GM21529 (cell line): ENCODE results near the gene RRP7A.
"Not testable (repeated sequence)": the region's sequence is repeated elsewhere in the genome, so short reads cannot be mapped to it uniquely, and the experiment has no call there.

Experiments
- ATAC-seq: cut with Tn5 transposase; IDR thresholded peaks from one replicate; pipeline ENCODE4 v1.9.1; 2021; ENCODE audit not compliant: unreplicated experiment

RRP7A gene, protein sequence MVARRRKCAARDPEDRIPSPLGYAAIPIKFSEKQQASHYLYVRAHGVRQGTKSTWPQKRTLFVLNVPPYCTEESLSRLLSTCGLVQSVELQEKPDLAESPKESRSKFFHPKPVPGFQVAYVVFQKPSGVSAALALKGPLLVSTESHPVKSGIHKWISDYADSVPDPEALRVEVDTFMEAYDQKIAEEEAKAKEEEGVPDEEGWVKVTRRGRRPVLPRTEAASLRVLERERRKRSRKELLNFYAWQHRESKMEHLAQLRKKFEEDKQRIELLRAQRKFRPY

DNA sequence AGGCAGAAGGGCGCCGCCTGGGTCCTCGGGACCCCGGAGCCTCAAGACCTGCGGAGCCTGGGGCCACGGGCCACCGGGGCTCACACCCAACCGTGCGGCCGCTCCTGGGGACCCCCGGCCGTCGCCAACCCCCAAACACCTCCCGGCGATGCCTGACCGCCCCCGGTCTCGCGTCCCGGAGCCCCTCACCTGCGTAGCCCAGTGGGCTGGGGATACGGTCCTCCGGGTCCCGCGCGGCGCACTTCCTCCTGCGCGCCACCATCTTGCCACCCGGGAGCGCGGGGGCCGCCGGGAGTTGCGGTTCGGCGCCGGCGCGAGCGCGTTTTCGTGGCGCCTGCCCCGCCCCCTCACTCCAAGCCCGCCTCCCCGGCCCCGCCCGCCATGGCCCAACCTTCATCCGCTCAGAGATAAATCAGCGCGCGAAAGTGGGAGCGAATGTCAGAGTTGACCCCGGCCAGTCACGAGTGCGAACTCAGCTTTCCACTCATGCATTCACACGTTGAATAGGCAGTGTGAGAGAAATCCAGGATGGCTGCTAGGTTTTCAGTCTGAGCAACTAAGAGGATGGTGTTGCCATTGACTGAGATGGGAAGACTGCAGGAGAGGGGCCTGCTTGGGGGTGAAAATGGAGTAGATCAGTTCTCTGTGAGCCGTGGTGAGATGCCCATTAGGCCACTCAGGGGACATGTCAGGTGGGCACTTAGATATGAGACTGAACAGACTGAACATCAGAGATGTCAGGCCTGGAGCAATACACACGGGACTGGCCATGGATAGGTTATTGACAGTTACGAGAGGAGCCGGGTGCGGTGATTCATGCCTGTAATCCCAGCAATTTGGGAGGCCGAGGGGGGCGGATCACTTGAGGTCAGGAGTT lies at the start of gene RRP7A:
Gene RRP7A (minus strand): TSS at position 272 of the 877 bp plus-strand sequence. CDS start 10 bp downstream, at position 262.
- ATAC-seq: peak; percentile 66

- not testable (repeated sequence) for ATAC-seq
Measured at GRCh38 chr22:42567950-42568349, 48.4 kb upstream of the RRP7A start.

DNA sequence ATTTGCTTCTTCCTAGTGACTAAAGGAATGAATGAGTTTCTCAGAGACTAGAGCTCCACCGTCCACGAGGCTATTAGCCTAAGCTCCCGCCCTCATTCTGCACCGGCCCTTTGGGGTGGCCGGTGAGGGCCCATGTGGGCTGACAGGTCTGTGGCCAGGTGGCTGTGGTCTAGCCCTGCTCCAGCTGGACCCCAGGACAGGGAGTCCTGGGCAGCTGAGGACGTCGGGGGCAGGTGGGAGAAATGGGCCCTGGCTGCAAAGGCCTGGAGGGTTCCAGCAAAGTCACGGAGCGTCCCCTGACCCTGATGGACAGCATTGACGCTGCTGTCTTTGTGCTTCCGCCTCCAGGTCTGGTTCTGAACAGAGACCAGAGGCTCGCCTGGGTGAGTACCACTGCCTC lies 46.4 kb upstream of the RRP7A start:
- no peak for ATAC-seq

GRCh38 chr22:42564699-42565098 lies 45.1 kb upstream of the RRP7A start:
- no peak for ATAC-seq

- not testable (repeated sequence) for ATAC-seq
Measured at GRCh38 chr22:42563943-42564342, 44.3 kb upstream of the RRP7A start.

DNA sequence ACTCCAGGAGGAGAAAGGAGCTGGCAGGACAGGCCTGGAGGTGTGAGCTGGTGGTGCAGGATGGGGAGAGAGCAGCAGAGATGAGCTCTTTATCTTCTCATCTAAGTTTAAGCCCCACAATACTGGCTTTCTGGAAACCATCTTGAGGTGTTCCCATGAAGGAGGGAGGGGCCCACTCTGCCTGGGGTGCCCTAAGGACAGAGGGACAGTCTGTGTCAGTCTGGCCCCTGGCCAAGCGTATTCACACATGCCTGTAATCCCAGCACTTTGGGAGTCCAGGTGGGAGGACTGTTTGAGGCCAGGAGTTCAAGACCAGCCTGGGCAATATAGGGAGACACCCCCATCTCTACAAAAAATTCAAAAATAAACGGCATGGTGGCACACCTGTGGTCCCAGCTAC lies 43.1 kb upstream of the RRP7A start:
- ATAC-seq: no peak

- ATAC-seq: no peak
Measured at GRCh38 chr22:42562279-42562678, 42.7 kb upstream of the RRP7A start.

GRCh38 chr22:42561856-42562255 lies 42.3 kb upstream of the RRP7A start:
- no peak for ATAC-seq

DNA sequence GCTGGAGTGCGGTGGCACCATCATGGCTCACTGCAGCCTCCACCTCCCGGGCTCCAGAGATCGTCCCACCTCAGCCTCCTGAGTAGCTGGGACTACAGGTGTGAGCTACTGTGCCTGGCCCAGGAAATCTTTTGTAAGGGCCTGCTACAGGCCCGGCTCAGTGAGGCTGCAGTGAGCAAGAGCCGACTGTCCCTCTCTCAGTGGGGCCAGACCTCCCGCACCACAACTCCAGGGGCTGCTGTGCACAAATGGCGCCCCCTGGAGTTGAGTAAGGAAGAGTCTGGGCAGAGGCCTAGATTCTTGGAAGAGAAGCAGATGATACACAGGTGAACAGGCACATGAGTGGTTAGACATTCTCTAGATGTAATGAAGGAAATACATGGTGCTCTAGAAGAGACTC lies 41.2 kb upstream of the RRP7A start:
- ATAC-seq: no peak

DNA sequence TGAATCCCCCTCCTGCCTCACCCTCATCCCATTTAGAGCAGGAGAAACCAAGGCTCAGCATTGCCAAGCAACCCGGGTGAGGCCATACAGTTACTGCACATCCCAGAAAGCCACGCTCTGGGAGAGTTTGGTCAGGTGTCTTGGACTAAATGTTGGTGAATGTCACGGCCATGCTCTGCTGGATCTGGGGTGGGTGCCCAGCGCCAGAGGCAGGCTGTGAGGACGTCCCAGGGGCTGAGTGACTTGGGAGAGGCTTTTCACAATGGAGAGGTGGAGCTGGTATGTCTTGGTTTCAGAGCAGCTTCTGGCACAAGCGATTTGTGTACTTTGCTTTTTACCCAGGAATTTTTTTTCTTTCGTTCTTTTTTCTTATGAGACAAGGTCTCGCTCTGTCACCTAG lies 40.8 kb upstream of the RRP7A start:
- no peak for ATAC-seq

- ATAC-seq: peak; percentile 71
Measured at GRCh38 chr22:42553475-42554361, 34.1 kb upstream of the RRP7A start, which contains the start of gene SERHL2. TSS of gene SERHL2 (plus strand) at chr22:42553956. CDS start at chr22:42554021, 65 bp downstream.

- ATAC-seq: not testable (repeated sequence)
Measured at GRCh38 chr22:42552294-42552647, 32.7 kb upstream of the RRP7A start.

DNA sequence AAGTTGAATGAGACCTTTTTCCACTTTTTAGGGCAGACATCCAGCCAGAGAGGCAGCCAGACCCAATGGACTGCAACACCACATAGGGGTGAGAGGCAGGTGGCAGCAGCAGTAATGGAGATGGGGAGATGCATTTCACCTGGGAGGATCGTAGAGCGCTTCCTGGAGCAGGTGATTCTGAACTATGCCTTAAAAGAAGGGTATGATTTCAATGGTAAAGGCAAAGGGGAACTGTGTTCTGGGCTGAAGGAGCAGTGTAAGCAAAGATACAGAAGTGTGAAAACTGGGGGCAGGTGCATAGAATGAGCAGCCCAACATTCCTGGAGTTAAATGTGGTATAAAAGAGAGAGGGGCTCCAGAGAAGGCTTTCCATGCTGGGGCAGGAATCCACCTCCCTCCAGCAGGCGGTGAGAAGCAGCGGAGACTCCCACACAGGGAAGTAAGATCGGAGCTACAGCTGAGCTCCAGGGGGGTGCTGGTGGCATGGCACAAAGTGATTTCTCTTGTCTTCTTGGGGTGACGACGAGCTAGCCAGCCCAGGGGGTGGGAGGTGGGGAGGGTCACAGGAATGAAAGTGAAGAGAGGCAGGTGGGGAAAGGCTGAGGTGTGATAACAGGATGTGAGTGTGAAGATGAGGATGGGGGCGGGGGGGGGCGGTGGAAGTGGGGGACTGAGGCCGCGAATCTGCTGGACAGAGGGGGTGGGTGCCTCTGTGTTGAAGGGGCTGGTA lies 29.9 kb upstream of the RRP7A start:
- ATAC-seq: no peak

GRCh38 chr22:42548597-42549330 lies 29.2 kb upstream of the RRP7A start:
- no peak for ATAC-seq

- ATAC-seq: not testable (repeated sequence)
Measured at GRCh38 chr22:42548126-42548525, 28.5 kb upstream of the RRP7A start.

DNA sequence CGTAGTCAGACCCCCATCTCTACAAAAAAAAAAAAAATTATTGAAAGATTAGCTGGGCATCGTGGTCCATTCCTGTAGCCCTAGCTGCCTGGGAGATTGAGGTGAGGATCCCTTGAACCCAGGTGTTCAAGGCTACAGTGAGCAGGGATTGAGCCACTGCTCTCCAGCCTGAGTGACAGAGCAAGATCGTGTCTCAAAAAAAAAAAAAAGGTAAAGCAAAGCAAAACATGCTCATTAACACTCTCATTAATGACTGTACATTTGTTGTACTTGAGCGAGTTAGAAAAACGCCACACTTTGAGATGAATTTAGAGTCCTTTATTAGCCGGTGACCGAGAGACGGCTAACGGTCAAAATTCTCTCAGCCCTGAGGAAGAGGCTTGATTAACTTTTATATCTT lies 28.0 kb upstream of the RRP7A start:
- ATAC-seq: no peak

DNA sequence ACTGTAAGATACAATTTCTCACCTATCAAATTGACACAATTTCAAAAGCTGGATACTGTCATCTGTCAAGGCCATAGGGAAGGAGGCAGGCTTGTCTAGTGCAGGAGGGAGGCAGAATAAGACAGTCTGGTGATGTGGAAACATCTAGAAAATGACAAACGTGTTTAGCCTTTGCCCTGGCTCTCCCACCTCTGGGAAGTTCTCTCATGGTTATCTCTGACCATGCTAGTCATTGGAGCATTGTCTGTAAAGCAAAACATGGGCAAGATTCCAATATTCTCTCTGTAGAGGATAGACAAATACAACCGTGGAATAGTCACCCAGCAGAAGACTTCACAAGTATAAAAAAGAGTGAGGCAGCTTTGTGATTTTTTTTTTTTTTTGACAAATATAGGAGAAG lies 25.1 kb upstream of the RRP7A start:
- no peak for ATAC-seq

DNA sequence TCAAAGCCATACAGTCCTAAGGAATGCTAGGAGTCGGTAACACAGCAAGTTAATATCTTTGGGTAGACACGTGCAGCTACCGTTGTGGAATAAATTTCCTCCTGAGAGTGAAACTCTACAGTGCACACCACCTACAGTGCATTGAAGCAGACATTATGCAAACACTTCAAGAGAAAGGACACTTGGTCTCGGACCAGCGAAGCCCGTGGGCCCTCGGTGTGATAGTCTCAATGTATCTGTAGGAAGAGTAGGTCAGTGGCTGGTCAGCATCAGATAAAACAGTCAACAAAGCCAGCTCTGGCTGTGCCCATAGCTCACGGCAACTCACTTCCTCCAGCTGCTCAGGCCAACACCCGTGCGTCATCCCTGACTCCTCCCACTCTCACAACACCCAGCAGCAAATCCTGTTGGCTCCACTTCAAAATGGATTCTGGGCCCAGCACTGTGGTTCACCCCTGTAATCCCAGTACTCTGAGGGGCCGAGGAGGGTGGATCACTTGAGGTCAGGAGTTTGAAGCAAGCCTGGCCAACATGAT lies 19.7 kb upstream of the RRP7A start:
- peak; percentile 40 for ATAC-seq

DNA sequence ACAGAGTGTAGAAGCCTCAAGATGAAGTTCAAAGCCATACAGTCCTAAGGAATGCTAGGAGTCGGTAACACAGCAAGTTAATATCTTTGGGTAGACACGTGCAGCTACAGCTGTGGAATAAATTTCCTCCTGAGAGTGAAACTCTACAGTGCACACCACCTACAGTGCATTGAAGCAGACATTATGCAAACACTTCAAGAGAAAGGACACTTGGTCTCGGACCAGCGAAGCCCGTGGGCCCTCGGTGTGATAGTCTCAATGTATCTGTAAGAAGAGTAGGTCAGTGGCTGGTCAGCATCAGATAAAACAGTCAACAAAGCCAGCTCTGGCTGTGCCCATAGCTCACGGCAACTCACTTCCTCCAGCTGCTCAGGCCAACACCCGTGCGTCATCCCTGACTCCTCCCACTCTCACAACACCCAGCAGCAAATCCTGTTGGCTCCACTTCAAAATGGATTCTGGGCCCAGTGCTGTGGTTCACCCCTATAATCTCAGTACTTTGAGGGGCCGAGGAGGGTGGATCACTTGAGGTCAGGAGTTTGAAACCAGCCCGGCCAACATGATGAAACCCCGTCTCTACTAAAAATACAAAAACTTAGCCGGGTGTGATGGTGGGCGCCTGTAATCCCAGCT lies 17.7 kb upstream of the RRP7A start:
- not testable (repeated sequence) for ATAC-seq
